B cell (primary cell): ENCODE results near the gene NTMT1.

Source experiments
- EZH2 ChIP-seq: IDR thresholded peaks from 2 replicates; pipeline ENCODE4 v1.6.1; 2012; ENCODE audit warnings: borderline replicate concordance, low read depth, mild to moderate bottlenecking, moderate library complexity, low read length; ENCODE audit not compliant: insufficient read depth, poor library complexity, severe bottlenecking
- TF ChIP-seq, protein P1 (sequence below): fragments of 200-600 bp; IDR thresholded peaks from one replicate; pipeline ENCODE4 v1.8.0; 2022; ENCODE audit warnings: antibody characterized with exemption, mild to moderate bottlenecking

DNA sequence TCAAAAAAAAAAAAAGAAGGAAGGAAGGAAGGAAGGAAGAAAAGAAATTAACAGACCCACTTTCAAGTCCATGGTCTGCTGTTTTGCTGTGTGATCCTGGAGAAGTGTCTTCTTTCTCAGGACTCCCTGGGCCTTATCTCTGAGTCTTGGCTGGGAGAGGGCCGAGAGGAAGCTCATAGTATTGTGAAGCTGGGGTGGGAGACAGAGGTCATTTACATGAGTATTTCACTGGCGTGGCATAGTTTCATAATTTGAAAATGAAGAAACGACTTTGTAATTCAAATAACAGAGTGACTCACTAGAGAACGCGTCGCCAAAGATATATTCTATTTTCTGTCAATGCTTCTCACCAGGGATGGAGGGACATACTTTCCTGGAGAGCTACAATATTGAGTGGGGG is 2.6 kb upstream of the NTMT1 start:
- TF ChIP-seq, protein P1, sequence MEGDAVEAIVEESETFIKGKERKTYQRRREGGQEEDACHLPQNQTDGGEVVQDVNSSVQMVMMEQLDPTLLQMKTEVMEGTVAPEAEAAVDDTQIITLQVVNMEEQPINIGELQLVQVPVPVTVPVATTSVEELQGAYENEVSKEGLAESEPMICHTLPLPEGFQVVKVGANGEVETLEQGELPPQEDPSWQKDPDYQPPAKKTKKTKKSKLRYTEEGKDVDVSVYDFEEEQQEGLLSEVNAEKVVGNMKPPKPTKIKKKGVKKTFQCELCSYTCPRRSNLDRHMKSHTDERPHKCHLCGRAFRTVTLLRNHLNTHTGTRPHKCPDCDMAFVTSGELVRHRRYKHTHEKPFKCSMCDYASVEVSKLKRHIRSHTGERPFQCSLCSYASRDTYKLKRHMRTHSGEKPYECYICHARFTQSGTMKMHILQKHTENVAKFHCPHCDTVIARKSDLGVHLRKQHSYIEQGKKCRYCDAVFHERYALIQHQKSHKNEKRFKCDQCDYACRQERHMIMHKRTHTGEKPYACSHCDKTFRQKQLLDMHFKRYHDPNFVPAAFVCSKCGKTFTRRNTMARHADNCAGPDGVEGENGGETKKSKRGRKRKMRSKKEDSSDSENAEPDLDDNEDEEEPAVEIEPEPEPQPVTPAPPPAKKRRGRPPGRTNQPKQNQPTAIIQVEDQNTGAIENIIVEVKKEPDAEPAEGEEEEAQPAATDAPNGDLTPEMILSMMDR = no peak
- no peak for TF ChIP-seq EZH2
